NCI-H69 (cell line): ENCODE measurements around the gene ALOX5.
"Not testable (repeated sequence)": the region's sequence is repeated elsewhere in the genome, so short reads cannot be mapped to it uniquely, and the experiment has no call there.

Source experiments
- DNase-seq: peaks from one replicate; lab custom pipeline; 2025; lab: John Stamatoyannopoulos, UW

ALOX5 gene

GRCh38 chr10:45404770-45405120 is 30.7 kb downstream of the ALOX5 start:
- no peak for DNase-seq

GRCh38 chr10:45407542-45407941 is 33.5 kb downstream of the ALOX5 start:
- no peak for DNase-seq

- no peak for DNase-seq
These were observed 34.7 kb downstream of the ALOX5 start for GRCh38 chr10:45408421-45409319.

GRCh38 chr10:45409347-45409746 is 35.3 kb downstream of the ALOX5 start:
- DNase-seq = not testable (repeated sequence)

- no peak for DNase-seq
These were observed 35.8 kb downstream of the ALOX5 start for GRCh38 chr10:45409782-45410181.

GRCh38 chr10:45410489-45410806 is 36.4 kb downstream of the ALOX5 start:
- DNase-seq = no peak

- no peak for DNase-seq
These were observed 37.0 kb downstream of the ALOX5 start for GRCh38 chr10:45410807-45411606.

- no peak for DNase-seq
These were observed 37.6 kb downstream of the ALOX5 start for GRCh38 chr10:45411607-45411940.

- DNase-seq = not testable (repeated sequence)
These were observed 41.0 kb downstream of the ALOX5 start for GRCh38 chr10:45415062-45415461.

- no peak for DNase-seq
These were observed 42.6 kb downstream of the ALOX5 start for GRCh38 chr10:45416603-45417002.

GRCh38 chr10:45417746-45418145 is 43.7 kb downstream of the ALOX5 start:
- DNase-seq = no peak

- no peak for DNase-seq
These were observed 44.4 kb downstream of the ALOX5 start for GRCh38 chr10:45418417-45418848.

GRCh38 chr10:45418849-45419675 is 45.0 kb downstream of the ALOX5 start:
- peak; percentile 1 for DNase-seq

- no peak for DNase-seq
These were observed 45.6 kb downstream of the ALOX5 start for GRCh38 chr10:45419676-45420025.

GRCh38 chr10:45420453-45421192 is 46.6 kb downstream of the ALOX5 start:
- DNase-seq = peak; percentile 77

GRCh38 chr10:45421221-45422097 is 47.4 kb downstream of the ALOX5 start:
- no peak for DNase-seq

GRCh38 chr10:45422207-45422865 is 48.3 kb downstream of the ALOX5 start:
- no peak for DNase-seq

GRCh38 chr10:45422866-45423659 is 49.0 kb downstream of the ALOX5 start:
- no peak for DNase-seq

- DNase-seq = no peak
These were observed 50.0 kb downstream of the ALOX5 start for GRCh38 chr10:45423976-45424499.
